OCI-LY3 (cell line): ENCODE results near the gene SLC25A20.

ENCODE experiments used
- EZH2phosphoT487 ChIP-seq: fragments of 200-600 bp; shearing (Covaris generic); IDR thresholded peaks from 2 replicates; pipeline ENCODE4 v1.6.1; 2018; ENCODE audit warnings: antibody characterized with exemption, mixed run types, low read depth
- TF ChIP-seq, protein P1 (sequence below): fragments of 200-600, 300-600 bp; sonication (generic); IDR thresholded peaks from 2 replicates; pipeline ENCODE4 v1.5.1; 2014; ENCODE audit warnings: antibody characterized with exemption, low read length, low read depth

DNA sequence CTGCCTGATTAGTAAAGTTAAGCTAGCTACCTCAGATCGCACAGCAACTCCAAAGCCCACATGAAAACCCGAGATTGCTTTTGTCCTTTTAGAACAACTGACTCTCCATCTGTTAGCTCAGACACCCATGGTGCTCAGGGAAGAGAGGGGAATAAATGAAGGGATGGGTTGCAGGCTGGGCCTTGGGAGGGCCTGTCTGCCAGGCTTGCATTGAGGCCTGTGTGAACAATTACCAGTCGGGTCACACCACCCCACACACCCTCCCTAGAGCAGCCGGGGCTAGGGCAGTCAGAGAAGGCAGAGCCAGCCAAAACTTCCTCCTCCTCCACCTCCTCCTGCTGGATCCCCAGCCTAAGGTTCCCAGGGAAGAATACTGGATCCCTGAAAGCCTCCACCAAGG, 42.2 kb downstream of the SLC25A20 start:
- TF ChIP-seq, protein P1, sequence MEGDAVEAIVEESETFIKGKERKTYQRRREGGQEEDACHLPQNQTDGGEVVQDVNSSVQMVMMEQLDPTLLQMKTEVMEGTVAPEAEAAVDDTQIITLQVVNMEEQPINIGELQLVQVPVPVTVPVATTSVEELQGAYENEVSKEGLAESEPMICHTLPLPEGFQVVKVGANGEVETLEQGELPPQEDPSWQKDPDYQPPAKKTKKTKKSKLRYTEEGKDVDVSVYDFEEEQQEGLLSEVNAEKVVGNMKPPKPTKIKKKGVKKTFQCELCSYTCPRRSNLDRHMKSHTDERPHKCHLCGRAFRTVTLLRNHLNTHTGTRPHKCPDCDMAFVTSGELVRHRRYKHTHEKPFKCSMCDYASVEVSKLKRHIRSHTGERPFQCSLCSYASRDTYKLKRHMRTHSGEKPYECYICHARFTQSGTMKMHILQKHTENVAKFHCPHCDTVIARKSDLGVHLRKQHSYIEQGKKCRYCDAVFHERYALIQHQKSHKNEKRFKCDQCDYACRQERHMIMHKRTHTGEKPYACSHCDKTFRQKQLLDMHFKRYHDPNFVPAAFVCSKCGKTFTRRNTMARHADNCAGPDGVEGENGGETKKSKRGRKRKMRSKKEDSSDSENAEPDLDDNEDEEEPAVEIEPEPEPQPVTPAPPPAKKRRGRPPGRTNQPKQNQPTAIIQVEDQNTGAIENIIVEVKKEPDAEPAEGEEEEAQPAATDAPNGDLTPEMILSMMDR, result no peak
- no peak for TF ChIP-seq EZH2phosphoT487
